GM12892 (cell line): ENCODE data around the gene MND1.

Source experiments
- POLR2AphosphoS5 ChIP-seq: IDR thresholded peaks from 2 replicates; pipeline ENCODE4 v1.6.1; 2011; ENCODE audit warnings: low read depth, low read length, control low read depth
- TAF1 ChIP-seq: IDR thresholded peaks from 2 replicates; pipeline ENCODE4 v1.6.1; 2011; ENCODE audit warnings: low read depth, mild to moderate bottlenecking, control low read depth, low read length, borderline replicate concordance

DNA sequence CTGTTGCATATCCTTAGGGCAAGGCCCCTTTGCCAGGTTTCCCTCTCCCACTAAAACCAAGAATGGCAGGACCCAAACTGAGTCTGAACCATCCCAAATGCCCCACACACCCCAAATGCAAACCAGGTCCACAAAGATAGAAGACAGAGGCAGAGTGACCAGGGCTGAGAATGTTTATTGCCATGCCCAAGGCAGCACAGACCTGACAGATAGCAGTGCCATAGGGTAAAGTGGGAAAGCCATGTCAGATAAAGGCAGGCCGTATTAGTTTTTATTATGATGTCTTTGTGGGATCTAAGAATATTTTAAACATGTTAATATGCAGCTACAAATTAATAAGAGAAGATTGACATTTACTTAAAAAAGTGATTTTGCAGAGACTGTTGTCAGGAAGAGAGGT lies 29.6 kb upstream of the MND1 start:
- TF ChIP-seq TAF1: no peak
- TF ChIP-seq POLR2AphosphoS5: no peak
